ENCODE results near the gene CTNNBIP1.

The CTNNBIP1 gene

GRCh38 chr1:9871021-9871420 is 39.0 kb downstream of the CTNNBIP1 start:
- no peak for ATAC-seq
- TF ChIP-seq GLIS3 (CRISPR knock-in tag; IDR thresholded peaks at IDR 0.05): no peak

- ATAC-seq: no peak
- TF ChIP-seq BACH2 (CRISPR knock-in tag; IDR thresholded peaks at IDR 0.05; ENCODE audit: borderline replicate concordance): no peak
- no peak for TF ChIP-seq ARNTL (CRISPR knock-in tag; IDR thresholded peaks at IDR 0.05; ENCODE audit: borderline replicate concordance, low read depth)
- no peak for TF ChIP-seq RARB (CRISPR knock-in tag; IDR thresholded peaks at IDR 0.05)
- no peak for TF ChIP-seq ESRRG (CRISPR knock-in tag; IDR thresholded peaks at IDR 0.05)
- TF ChIP-seq ZNF8 (CRISPR knock-in tag; IDR thresholded peaks at IDR 0.05): no peak
- TF ChIP-seq, protein P1, sequence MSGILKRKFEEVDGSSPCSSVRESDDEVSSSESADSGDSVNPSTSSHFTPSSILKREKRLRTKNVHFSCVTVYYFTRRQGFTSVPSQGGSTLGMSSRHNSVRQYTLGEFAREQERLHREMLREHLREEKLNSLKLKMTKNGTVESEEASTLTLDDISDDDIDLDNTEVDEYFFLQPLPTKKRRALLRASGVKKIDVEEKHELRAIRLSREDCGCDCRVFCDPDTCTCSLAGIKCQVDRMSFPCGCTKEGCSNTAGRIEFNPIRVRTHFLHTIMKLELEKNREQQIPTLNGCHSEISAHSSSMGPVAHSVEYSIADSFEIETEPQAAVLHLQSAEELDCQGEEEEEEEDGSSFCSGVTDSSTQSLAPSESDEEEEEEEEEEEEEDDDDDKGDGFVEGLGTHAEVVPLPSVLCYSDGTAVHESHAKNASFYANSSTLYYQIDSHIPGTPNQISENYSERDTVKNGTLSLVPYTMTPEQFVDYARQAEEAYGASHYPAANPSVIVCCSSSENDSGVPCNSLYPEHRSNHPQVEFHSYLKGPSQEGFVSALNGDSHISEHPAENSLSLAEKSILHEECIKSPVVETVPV (CRISPR knock-in tag; IDR thresholded peaks at IDR 0.05): no peak
- no peak for TF ChIP-seq ZFP3 (CRISPR knock-in tag; IDR thresholded peaks at IDR 0.05)
- TF ChIP-seq TOX (CRISPR knock-in tag; IDR thresholded peaks at IDR 0.05; ENCODE audit: borderline replicate concordance): no peak
- TF ChIP-seq GLIS3 (CRISPR knock-in tag; IDR thresholded peaks at IDR 0.05): no peak
- no peak for TF ChIP-seq ZFP30 (CRISPR knock-in tag; IDR thresholded peaks at IDR 0.05)
Measured at GRCh38 chr1:9870572-9870971, 39.5 kb downstream of the CTNNBIP1 start.

GRCh38 chr1:9869831-9870251 is 40.2 kb downstream of the CTNNBIP1 start:
- TF ChIP-seq, protein P2, sequence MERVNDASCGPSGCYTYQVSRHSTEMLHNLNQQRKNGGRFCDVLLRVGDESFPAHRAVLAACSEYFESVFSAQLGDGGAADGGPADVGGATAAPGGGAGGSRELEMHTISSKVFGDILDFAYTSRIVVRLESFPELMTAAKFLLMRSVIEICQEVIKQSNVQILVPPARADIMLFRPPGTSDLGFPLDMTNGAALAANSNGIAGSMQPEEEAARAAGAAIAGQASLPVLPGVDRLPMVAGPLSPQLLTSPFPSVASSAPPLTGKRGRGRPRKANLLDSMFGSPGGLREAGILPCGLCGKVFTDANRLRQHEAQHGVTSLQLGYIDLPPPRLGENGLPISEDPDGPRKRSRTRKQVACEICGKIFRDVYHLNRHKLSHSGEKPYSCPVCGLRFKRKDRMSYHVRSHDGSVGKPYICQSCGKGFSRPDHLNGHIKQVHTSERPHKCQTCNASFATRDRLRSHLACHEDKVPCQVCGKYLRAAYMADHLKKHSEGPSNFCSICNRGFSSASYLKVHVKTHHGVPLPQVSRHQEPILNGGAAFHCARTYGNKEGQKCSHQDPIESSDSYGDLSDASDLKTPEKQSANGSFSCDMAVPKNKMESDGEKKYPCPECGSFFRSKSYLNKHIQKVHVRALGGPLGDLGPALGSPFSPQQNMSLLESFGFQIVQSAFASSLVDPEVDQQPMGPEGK (CRISPR knock-in tag; IDR thresholded peaks at IDR 0.05; ENCODE audit: borderline replicate concordance): no peak
- TF ChIP-seq PPARA (CRISPR knock-in tag; IDR thresholded peaks at IDR 0.05; ENCODE audit: borderline replicate concordance) (no peak), ESRRG (CRISPR knock-in tag; IDR thresholded peaks at IDR 0.05) (no peak), ARNTL (CRISPR knock-in tag; IDR thresholded peaks at IDR 0.05; ENCODE audit: borderline replicate concordance, low read depth) (no peak), CSDC2 (CRISPR knock-in tag; IDR thresholded peaks at IDR 0.05) (no peak), TCF4 (CRISPR knock-in tag; IDR thresholded peaks at IDR 0.05; ENCODE audit: borderline replicate concordance) (no peak), ZC3H10 (CRISPR knock-in tag; IDR thresholded peaks at IDR 0.05) (no peak)
- no peak for ATAC-seq

GRCh38 chr1:9868244-9868590 is 41.9 kb downstream of the CTNNBIP1 start:
- no peak for TF ChIP-seq CREB5 (CRISPR knock-in tag; IDR thresholded peaks at IDR 0.05; ENCODE audit: low read depth)
- no peak for TF ChIP-seq ZFP30 (CRISPR knock-in tag; IDR thresholded peaks at IDR 0.05)
- no peak for TF ChIP-seq CSDC2 (CRISPR knock-in tag; IDR thresholded peaks at IDR 0.05)
- TF ChIP-seq POU6F1 (CRISPR knock-in tag; IDR thresholded peaks at IDR 0.05; ENCODE audit: borderline replicate concordance, low read depth): no peak
- no peak for TF ChIP-seq RARB (CRISPR knock-in tag; IDR thresholded peaks at IDR 0.05)
- TF ChIP-seq ZFP3 (CRISPR knock-in tag; IDR thresholded peaks at IDR 0.05): no peak
- TF ChIP-seq ZNF70 (CRISPR knock-in tag; IDR thresholded peaks at IDR 0.05): no peak
- no peak for TF ChIP-seq PPARA (CRISPR knock-in tag; IDR thresholded peaks at IDR 0.05; ENCODE audit: borderline replicate concordance)
- TF ChIP-seq, protein P2 (CRISPR knock-in tag; IDR thresholded peaks at IDR 0.05; ENCODE audit: borderline replicate concordance): no peak
- TF ChIP-seq ARNTL (CRISPR knock-in tag; IDR thresholded peaks at IDR 0.05; ENCODE audit: borderline replicate concordance, low read depth): no peak
- no peak for TF ChIP-seq ZNF565 (CRISPR knock-in tag; conservative IDR thresholded peaks at IDR 0.05; ENCODE audit: low read depth)
- no peak for TF ChIP-seq ISL1 (CRISPR knock-in tag; IDR thresholded peaks at IDR 0.05)
- TF ChIP-seq, protein P1 (CRISPR knock-in tag; IDR thresholded peaks at IDR 0.05): no peak
- no peak for TF ChIP-seq TOX (CRISPR knock-in tag; IDR thresholded peaks at IDR 0.05; ENCODE audit: borderline replicate concordance)
- TF ChIP-seq ESRRG (CRISPR knock-in tag; IDR thresholded peaks at IDR 0.05): no peak
- no peak for TF ChIP-seq GLIS3 (CRISPR knock-in tag; IDR thresholded peaks at IDR 0.05)
- no peak for TF ChIP-seq BACH2 (CRISPR knock-in tag; IDR thresholded peaks at IDR 0.05; ENCODE audit: borderline replicate concordance)
- no peak for ATAC-seq
